K562 (cell line): ENCODE measurements around the gene MYBPC3.

Experiments
- EHMT2 ChIP-seq: fragments of 450-650 bp; IDR thresholded peaks from 2 replicates; pipeline ENCODE4 v1.6.1; 2018; ENCODE audit warnings: antibody characterized with exemption
- GABPA ChIP-seq: fragments of 200-800 bp; sonication (Bioruptor generic); conservative IDR thresholded peaks from 2 replicates; pipeline ENCODE4 v1.6.1; 2016; ENCODE audit warnings: low read depth, missing genetic modification characterization, missing compliant biosample characterization
- POLR2A ChIP-seq: fragments of 450-650 bp; conservative IDR thresholded peaks from 2 replicates; pipeline ENCODE4 v1.6.1; 2016
- POLR2AphosphoS5 ChIP-seq: IDR thresholded peaks from 2 replicates; pipeline ENCODE4 v1.6.1; 2011; ENCODE audit warnings: mild to moderate bottlenecking, low read depth, low read length, moderate library complexity; ENCODE audit not compliant: control insufficient read depth, insufficient read depth
- RCOR1 ChIP-seq, 2 experiments: IDR thresholded peaks; 2 replicates each; pipeline ENCODE4 v1.6.1; 2012; ENCODE audit warnings: low read depth in 2 of 2, low read length in 2 of 2, borderline replicate concordance in 1 of 2, improper control_type of control experiment in 1 of 2
- ZC3H8 ChIP-seq: fragments of 450-650 bp; IDR thresholded peaks from 2 replicates; pipeline ENCODE4 v1.6.1; 2017
- TF ChIP-seq, protein P1 (sequence below), 2 experiments: fragments of 200-800 bp in 1 of 2; sonication (Bioruptor generic) in 1 of 2; sonication (generic) in 1 of 2; formaldehyde crosslinking in 1 of 2; IDR thresholded peaks in 1 of 2; conservative IDR thresholded peaks in 1 of 2; 2 replicates each; pipeline versions ENCODE4 v1.5.0 to v1.6.1; 2016 to 2020; ENCODE audit warnings: missing compliant biosample characterization in 1 of 2, missing genetic modification characterization in 1 of 2, missing genetic modification reagents in 1 of 2
- TF ChIP-seq, protein P2 (sequence below), 3 experiments: IDR thresholded peaks in 2 of 3; conservative IDR thresholded peaks in 1 of 3; 2 replicates each; pipeline ENCODE4 v1.5.1; 2011 to 2012; ENCODE audit warnings: low read length in 3 of 3, mild to moderate bottlenecking in 3 of 3, control low read depth in 2 of 3, improper control_type of control experiment in 1 of 3, inconsistent platforms in 1 of 3, low read depth in 1 of 3, mixed read lengths in 1 of 3, moderate library complexity in 1 of 3; ENCODE audit not compliant: insufficient read depth in 2 of 3
- TF ChIP-seq, protein P3 (sequence below): sonication (generic); formaldehyde crosslinking; IDR thresholded peaks from 2 replicates; pipeline ENCODE4 v1.8.1; 2023; ENCODE audit warnings: mild to moderate bottlenecking, missing genetic modification reagents
- TF ChIP-seq, protein P4 (sequence below): fragments of 250-450 bp; sonication (Bioruptor Pico); IDR thresholded peaks from 2 replicates; pipeline ENCODE4 v1.5.0; 2020; ENCODE audit warnings: mild to moderate bottlenecking, borderline replicate concordance

DNA sequence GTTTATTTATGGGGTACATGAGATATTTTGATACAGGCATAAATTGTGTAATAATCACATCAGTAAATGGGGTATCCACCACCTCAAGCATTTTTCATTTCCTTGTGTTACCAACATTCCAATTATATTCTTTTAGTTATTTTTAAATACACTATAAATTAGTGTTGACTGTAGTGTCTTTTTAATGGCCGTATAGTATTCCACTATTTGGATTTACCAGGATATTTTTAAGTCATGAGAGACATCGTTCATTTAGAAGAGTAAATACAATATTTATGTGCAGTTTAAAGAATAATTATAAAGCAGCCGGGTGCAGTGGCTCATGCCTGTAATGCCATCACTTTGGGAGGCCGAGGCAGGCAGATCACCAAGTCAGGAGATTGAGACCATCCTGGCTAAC is 32.0 kb upstream of the MYBPC3 start:
- TF ChIP-seq POLR2AphosphoS5: no peak
- TF ChIP-seq, protein P1, sequence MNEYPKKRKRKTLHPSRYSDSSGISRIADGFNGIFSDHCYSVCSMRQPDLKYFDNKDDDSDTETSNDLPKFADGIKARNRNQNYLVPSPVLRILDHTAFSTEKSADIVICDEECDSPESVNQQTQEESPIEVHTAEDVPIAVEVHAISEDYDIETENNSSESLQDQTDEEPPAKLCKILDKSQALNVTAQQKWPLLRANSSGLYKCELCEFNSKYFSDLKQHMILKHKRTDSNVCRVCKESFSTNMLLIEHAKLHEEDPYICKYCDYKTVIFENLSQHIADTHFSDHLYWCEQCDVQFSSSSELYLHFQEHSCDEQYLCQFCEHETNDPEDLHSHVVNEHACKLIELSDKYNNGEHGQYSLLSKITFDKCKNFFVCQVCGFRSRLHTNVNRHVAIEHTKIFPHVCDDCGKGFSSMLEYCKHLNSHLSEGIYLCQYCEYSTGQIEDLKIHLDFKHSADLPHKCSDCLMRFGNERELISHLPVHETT (CRISPR knock-in tag; conservative IDR thresholded peaks at IDR 0.05 in 1 of 2, IDR thresholded peaks at IDR 0.05 in 1 of 2): no peak
- TF ChIP-seq POLR2A: no peak
- TF ChIP-seq GABPA (tag): no peak
- TF ChIP-seq, protein P2, sequence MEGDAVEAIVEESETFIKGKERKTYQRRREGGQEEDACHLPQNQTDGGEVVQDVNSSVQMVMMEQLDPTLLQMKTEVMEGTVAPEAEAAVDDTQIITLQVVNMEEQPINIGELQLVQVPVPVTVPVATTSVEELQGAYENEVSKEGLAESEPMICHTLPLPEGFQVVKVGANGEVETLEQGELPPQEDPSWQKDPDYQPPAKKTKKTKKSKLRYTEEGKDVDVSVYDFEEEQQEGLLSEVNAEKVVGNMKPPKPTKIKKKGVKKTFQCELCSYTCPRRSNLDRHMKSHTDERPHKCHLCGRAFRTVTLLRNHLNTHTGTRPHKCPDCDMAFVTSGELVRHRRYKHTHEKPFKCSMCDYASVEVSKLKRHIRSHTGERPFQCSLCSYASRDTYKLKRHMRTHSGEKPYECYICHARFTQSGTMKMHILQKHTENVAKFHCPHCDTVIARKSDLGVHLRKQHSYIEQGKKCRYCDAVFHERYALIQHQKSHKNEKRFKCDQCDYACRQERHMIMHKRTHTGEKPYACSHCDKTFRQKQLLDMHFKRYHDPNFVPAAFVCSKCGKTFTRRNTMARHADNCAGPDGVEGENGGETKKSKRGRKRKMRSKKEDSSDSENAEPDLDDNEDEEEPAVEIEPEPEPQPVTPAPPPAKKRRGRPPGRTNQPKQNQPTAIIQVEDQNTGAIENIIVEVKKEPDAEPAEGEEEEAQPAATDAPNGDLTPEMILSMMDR (IDR thresholded peaks at IDR 0.05 in 2 of 3, conservative IDR thresholded peaks at IDR 0.05 in 1 of 3; ENCODE audit: insufficient read depth in 2 of 3, low read depth in 1 of 3, low read length in 3 of 3): no peak
- TF ChIP-seq, protein P3, sequence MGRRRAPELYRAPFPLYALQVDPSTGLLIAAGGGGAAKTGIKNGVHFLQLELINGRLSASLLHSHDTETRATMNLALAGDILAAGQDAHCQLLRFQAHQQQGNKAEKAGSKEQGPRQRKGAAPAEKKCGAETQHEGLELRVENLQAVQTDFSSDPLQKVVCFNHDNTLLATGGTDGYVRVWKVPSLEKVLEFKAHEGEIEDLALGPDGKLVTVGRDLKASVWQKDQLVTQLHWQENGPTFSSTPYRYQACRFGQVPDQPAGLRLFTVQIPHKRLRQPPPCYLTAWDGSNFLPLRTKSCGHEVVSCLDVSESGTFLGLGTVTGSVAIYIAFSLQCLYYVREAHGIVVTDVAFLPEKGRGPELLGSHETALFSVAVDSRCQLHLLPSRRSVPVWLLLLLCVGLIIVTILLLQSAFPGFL (CRISPR knock-in tag): no peak
- TF ChIP-seq, protein P4, sequence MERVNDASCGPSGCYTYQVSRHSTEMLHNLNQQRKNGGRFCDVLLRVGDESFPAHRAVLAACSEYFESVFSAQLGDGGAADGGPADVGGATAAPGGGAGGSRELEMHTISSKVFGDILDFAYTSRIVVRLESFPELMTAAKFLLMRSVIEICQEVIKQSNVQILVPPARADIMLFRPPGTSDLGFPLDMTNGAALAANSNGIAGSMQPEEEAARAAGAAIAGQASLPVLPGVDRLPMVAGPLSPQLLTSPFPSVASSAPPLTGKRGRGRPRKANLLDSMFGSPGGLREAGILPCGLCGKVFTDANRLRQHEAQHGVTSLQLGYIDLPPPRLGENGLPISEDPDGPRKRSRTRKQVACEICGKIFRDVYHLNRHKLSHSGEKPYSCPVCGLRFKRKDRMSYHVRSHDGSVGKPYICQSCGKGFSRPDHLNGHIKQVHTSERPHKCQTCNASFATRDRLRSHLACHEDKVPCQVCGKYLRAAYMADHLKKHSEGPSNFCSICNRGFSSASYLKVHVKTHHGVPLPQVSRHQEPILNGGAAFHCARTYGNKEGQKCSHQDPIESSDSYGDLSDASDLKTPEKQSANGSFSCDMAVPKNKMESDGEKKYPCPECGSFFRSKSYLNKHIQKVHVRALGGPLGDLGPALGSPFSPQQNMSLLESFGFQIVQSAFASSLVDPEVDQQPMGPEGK (CRISPR knock-in tag): no peak
- TF ChIP-seq RCOR1 (IDR thresholded peaks at IDR 0.05; ENCODE audit: borderline replicate concordance in 1 of 2, low read depth in 2 of 2, low read length in 2 of 2): no peak
- TF ChIP-seq EHMT2: no peak
- no peak for TF ChIP-seq ZC3H8
